Measurements from ENCODE around the gene EFCAB8.
"Not testable (repeated sequence)": the region's sequence is repeated elsewhere in the genome, so short reads cannot be mapped to it uniquely, and the experiment has no call there.

The EFCAB8 gene

DNA sequence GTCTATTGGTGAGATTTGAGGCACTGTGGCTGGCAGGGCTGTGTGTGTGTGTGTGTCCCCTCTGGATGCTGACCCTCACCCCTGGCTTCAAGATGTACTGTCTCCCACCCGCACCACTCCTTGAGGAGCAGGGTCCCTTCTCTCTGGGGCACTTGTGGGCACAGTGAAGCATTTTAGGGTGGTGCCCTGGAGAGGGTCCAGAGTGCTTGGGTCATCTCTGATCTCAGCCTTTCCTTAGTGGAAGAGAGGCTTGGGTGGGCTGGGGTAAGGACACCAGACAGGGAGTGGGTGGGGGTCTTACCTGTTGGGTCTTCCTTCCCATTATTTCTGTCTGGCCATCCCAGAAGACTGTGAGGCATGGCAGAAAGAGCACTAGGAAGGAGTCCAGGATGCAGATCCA is 66.1 kb downstream of the EFCAB8 start:
- Histone ChIP-seq H3K9me3 (ENCODE audit: control insufficient read depth in 2 of 2, low read length in 2 of 2) (no peaks in the 10 kb centered on the region), H3K4me1 (ENCODE audit: control insufficient read depth, insufficient read depth, low read length) (no peaks in the 10 kb centered on the region), H3K9ac (ENCODE audit: low read length in 2 of 2) (no peak overlapping the region), H3K27ac (ENCODE audit: low read length) (no peak overlapping the region), H3K27me3 (ENCODE audit: control insufficient read depth in 1 of 2, insufficient read depth in 2 of 2, low read length in 2 of 2) (no peaks in the 10 kb centered on the region), H3K4me3 (ENCODE audit: low read length in 2 of 2) (no peak overlapping the region), H3K36me3 (ENCODE audit: control insufficient read depth in 2 of 2, insufficient read depth in 2 of 2, low read length in 2 of 2) (no peaks in the 10 kb centered on the region)

DNA sequence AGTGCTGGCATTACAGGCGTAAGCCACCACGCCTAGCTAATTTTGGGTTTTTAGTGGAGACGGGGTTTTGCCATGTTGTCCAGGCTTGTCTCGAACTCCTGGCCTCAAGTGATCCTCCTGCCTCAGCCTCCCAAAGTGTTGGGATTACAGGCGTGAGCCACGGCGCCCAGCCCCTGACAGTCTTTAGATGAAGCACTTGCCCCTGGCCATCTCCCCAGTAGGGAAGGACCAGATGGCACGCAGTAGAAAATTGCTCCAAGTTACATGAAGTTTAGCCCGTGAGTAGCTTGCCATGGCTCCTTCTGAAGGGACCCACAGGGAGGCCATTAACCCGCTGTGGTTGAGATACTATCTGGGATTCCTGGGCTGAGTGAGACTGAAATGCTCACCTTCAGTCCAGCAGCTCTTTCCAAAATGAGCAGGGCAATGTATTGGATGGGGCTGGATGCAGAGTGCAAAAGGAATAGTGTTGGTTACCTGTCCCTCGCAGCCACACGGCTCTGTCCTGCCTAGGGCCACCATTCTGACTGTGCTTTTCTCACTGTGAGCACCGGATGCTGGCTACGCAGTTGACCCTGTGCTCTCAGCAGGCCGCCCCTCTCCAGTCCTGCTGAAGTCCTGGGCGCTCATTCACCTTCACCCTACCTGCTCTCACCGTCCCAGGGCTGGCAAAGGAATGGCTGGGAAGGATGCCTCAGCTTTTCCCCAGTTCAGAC is 66.9 kb downstream of the EFCAB8 start:
- H3K9ac ChIP-seq (ENCODE audit: low read length in 2 of 2), result no peak overlapping the region
- no peaks in the 10 kb centered on the region for H3K4me1 ChIP-seq (ENCODE audit: control insufficient read depth, insufficient read depth, low read length)
- no peaks in the 10 kb centered on the region for H3K9me3 ChIP-seq (ENCODE audit: control insufficient read depth in 2 of 2, low read length in 2 of 2)
- no peaks in the 10 kb centered on the region for H3K36me3 ChIP-seq (ENCODE audit: control insufficient read depth in 2 of 2, insufficient read depth in 2 of 2, low read length in 2 of 2)
- H3K27me3 ChIP-seq (ENCODE audit: control insufficient read depth in 1 of 2, insufficient read depth in 2 of 2, low read length in 2 of 2), result no peaks in the 10 kb centered on the region
- no peak overlapping the region for H3K4me3 ChIP-seq (ENCODE audit: low read length in 2 of 2)
- no peak overlapping the region for H3K27ac ChIP-seq (ENCODE audit: low read length)

DNA sequence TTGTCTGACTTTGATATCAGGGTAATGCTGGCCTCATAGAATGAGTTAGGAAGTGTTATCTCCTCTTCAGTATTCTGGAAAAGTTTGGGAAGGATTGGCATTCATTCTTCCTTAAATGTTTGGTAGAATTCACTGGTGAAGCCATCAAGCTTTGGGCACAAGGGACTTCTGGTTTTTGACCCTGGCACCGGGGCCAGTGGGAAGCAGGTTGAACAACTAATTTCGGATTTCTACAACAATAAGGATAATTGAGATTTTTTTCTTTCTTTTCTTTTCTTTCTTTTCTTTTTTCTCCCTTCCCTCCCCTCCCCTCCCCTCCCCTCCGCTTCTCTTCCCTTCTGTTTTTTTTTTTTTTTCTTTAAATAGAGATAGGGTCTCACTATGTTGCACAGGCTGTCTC is 70.4 kb downstream of the EFCAB8 start:
- Histone ChIP-seq H3K27ac (ENCODE audit: low read length) (no peak overlapping the region), H3K9me3 (ENCODE audit: control insufficient read depth in 2 of 2, low read length in 2 of 2) (no peaks in the 10 kb centered on the region), H3K36me3 (ENCODE audit: control insufficient read depth in 2 of 2, insufficient read depth in 2 of 2, low read length in 2 of 2) (no peaks in the 10 kb centered on the region), H3K9ac (ENCODE audit: low read length in 2 of 2) (no peak overlapping the region), H3K27me3 (ENCODE audit: control insufficient read depth in 1 of 2, insufficient read depth in 2 of 2, low read length in 2 of 2) (no peaks in the 10 kb centered on the region), H3K4me1 (ENCODE audit: control insufficient read depth, insufficient read depth, low read length) (no peaks in the 10 kb centered on the region), H3K4me3 (ENCODE audit: low read length in 2 of 2) (no peak overlapping the region)

DNA sequence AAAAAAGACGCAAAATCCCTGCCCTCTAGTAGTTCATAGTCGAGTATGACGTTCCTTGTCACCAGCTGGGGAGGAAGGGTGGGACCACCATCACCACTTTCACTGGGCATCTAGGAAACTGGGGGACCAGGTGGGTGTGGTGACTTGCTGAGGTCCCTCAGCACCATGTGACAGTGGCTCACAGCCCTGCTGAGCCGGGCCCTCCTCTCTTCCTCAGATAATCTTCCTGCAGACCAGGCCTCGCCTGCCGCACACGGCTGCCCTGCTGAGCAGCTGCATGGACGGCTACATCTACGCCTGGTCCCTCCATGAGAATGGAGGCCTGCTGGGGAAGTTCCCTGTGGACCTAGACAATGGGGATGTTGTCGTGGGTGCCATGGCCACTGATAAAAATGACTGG is 71.5 kb downstream of the EFCAB8 start:
- H3K9me3 ChIP-seq (ENCODE audit: control insufficient read depth in 2 of 2, low read length in 2 of 2), result no peaks in the 10 kb centered on the region
- H3K27me3 ChIP-seq (ENCODE audit: control insufficient read depth in 1 of 2, insufficient read depth in 2 of 2, low read length in 2 of 2), result no peaks in the 10 kb centered on the region
- no peaks in the 10 kb centered on the region for H3K36me3 ChIP-seq (ENCODE audit: control insufficient read depth in 2 of 2, insufficient read depth in 2 of 2, low read length in 2 of 2)
- no peaks in the 10 kb centered on the region for H3K4me1 ChIP-seq (ENCODE audit: control insufficient read depth, insufficient read depth, low read length)
- no peak overlapping the region for H3K4me3 ChIP-seq (ENCODE audit: low read length in 2 of 2)
- no peak overlapping the region for H3K27ac ChIP-seq (ENCODE audit: low read length)
- H3K9ac ChIP-seq (ENCODE audit: low read length in 2 of 2), result no peak overlapping the region

DNA sequence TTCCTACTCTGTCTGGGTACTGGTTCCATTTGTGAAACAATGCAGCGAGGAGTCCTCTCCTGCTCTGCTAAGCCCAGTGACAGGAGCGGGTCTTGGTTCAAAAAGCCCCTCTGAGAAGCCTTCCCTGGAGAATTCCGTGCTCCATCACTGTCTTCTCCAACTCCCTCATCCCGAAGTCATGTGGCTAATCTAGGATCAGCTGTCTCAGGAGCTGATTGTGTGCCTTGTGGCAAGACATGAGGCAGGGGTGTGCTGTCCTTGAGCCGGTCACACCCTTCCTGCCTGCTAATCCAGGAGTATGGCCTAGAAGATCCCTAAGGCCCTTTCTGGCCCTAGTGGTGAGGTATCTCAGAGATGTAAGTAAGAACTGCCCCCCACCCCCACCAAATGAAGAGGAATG is 72.0 kb downstream of the EFCAB8 start:
- no peaks in the 10 kb centered on the region for H3K9me3 ChIP-seq (ENCODE audit: control insufficient read depth in 2 of 2, low read length in 2 of 2)
- no peak overlapping the region for H3K4me3 ChIP-seq (ENCODE audit: low read length in 2 of 2)
- H3K9ac ChIP-seq (ENCODE audit: low read length in 2 of 2), result no peak overlapping the region
- no peak overlapping the region for H3K27ac ChIP-seq (ENCODE audit: low read length)
- H3K4me1 ChIP-seq (ENCODE audit: control insufficient read depth, insufficient read depth, low read length), result no peaks in the 10 kb centered on the region
- H3K36me3 ChIP-seq (ENCODE audit: control insufficient read depth in 2 of 2, insufficient read depth in 2 of 2, low read length in 2 of 2), result no peaks in the 10 kb centered on the region
- no peaks in the 10 kb centered on the region for H3K27me3 ChIP-seq (ENCODE audit: control insufficient read depth in 1 of 2, insufficient read depth in 2 of 2, low read length in 2 of 2)

DNA sequence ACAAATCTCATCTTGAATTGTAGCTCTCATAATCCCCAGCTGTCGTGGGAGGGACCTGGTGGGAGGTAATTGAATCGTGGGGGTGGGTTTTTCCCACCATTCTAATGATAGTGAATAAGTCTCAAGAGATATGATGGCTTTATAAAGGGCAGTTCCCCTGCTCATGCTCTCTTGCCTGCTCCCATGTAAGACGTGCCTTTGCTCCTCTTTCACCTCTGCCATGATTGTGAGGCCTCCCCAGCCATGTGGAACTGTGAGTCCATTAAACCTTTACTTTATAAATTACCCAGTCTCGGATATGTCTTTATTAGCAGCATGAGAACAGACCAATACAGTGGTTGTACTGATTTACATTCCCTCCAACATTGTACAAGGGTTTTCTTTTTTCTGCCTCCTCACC is 75.9 kb downstream of the EFCAB8 start:
- no peak overlapping the region for H3K9ac ChIP-seq (ENCODE audit: low read length in 2 of 2)
- H3K36me3 ChIP-seq (ENCODE audit: control insufficient read depth in 2 of 2, insufficient read depth in 2 of 2, low read length in 2 of 2), result no peaks in the 10 kb centered on the region
- no peaks in the 10 kb centered on the region for H3K9me3 ChIP-seq (ENCODE audit: control insufficient read depth in 2 of 2, low read length in 2 of 2)
- H3K4me1 ChIP-seq (ENCODE audit: control insufficient read depth, insufficient read depth, low read length), result no peaks in the 10 kb centered on the region
- no peaks in the 10 kb centered on the region for H3K27me3 ChIP-seq (ENCODE audit: control insufficient read depth in 1 of 2, insufficient read depth in 2 of 2, low read length in 2 of 2)
- H3K4me3 ChIP-seq (ENCODE audit: low read length in 2 of 2), result no peak overlapping the region
- no peak overlapping the region for H3K27ac ChIP-seq (ENCODE audit: low read length)

DNA sequence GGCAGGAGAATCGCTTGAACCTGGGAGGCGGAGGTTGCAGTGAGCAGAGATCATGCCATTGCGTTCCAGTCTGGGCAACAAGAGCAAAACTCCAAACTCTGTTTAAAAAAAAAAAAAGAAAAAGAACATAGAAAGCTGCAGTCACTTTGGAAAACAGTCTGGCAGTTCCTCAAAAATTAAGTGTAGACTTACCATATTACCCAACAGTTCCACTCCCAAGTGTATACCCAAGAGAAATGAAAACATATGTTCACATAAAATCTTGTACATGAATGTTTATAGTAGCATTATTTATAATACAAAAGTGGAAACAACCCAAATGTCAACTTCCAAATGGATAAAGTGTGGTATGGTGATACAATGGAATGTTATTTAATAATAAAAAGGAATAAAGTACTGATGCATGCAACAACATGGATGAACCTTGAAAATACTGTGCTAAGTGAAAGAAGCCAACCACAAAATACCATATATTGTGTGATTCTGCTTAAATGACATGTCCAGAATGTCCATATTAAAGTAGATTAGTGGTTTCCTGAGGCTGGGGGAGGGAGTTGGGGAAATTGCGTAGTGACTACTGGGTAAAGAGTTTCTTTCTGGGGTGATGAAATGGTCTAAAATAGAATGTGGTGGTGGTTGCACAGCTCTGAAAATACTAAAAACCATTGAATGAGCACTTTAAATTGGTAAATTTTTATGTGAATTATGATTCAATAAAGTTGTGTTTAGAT is 82.6 kb downstream of the EFCAB8 start:
- Histone ChIP-seq H3K9ac (ENCODE audit: low read length in 2 of 2) (no peak overlapping the region), H3K9me3 (ENCODE audit: control insufficient read depth in 2 of 2, low read length in 2 of 2) (peaks cover 0 to 3% of the 10 kb centered on the region in 2 donors), H3K36me3 (ENCODE audit: control insufficient read depth in 2 of 2, insufficient read depth in 2 of 2, low read length in 2 of 2) (no peaks in the 10 kb centered on the region), H3K27me3 (ENCODE audit: control insufficient read depth in 1 of 2, insufficient read depth in 2 of 2, low read length in 2 of 2) (peaks cover 0 to 3% of the 10 kb centered on the region in 2 donors), H3K4me1 (ENCODE audit: control insufficient read depth, insufficient read depth, low read length) (no peaks in the 10 kb centered on the region), H3K4me3 (ENCODE audit: low read length in 2 of 2) (no peak overlapping the region), H3K27ac (ENCODE audit: low read length) (no peak overlapping the region)

DNA sequence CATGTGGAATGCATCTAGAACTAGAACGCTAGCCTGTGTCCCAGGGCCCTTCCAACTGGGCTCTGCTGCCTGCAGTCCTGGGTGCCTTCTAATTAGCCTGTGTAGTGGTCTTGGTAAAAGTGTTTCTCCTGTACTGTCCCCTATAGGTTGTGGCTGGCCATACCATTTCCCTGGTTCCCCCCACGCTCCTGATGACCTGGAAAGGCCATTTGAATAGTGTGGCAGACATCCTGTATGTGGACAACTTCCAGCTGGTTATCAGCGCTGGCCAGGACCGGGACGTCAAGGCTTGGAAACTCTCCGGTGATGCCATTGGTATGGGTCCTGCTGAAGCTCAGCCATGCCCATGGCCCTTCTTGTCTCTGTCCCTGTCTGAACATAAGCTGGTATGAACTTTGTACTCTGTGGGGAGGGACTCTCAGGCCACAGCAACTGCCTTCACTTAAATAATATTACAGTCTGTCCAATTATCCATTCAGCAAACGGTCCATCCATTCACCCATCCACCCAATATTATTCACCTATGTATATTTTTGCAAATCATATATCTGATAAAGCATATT is 84.8 kb downstream of the EFCAB8 start:
- H3K27ac ChIP-seq (ENCODE audit: low read length), result no peak overlapping the region
- H3K4me3 ChIP-seq (ENCODE audit: low read length in 2 of 2), result no peak overlapping the region
- H3K4me1 ChIP-seq (ENCODE audit: control insufficient read depth, insufficient read depth, low read length), result no peaks in the 10 kb centered on the region
- peaks cover 0 to 3% of the 10 kb centered on the region in 2 donors for H3K9me3 ChIP-seq (ENCODE audit: control insufficient read depth in 2 of 2, low read length in 2 of 2)
- no peak overlapping the region for H3K9ac ChIP-seq (ENCODE audit: low read length in 2 of 2)
- H3K27me3 ChIP-seq (ENCODE audit: control insufficient read depth in 1 of 2, insufficient read depth in 2 of 2, low read length in 2 of 2), result peaks cover 0 to 3% of the 10 kb centered on the region in 2 donors
- H3K36me3 ChIP-seq (ENCODE audit: control insufficient read depth in 2 of 2, insufficient read depth in 2 of 2, low read length in 2 of 2), result no peaks in the 10 kb centered on the region

DNA sequence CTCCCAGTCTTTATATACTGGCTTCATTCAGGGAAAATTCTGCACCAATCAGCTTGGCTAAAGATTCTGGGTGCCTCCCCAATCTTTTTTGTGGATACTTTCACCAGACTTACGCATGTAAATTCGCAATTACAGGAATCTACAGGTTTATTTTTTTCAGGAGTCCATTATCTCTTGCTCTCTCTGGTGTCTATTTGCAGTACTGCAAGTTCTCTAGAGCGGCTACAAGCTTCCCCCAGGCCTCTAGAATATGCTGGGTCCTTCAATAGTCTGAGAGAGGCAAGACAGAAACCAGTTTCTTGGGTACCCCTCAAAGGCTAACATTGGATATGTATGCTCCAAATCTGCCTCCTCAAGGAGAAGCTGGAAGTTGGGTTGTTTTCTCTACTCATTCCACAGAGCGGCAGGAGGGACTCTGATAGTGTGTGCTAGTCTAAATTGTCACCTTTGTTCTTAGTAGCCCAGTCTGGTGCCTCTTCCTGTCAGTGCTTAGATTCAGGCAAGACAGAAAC is 87.0 kb downstream of the EFCAB8 start:
- Histone ChIP-seq H3K9ac (ENCODE audit: low read length in 2 of 2) (no peak overlapping the region), H3K36me3 (ENCODE audit: control insufficient read depth in 2 of 2, insufficient read depth in 2 of 2, low read length in 2 of 2) (no peaks in the 10 kb centered on the region), H3K4me1 (ENCODE audit: control insufficient read depth, insufficient read depth, low read length) (no peaks in the 10 kb centered on the region), H3K27me3 (ENCODE audit: control insufficient read depth in 1 of 2, insufficient read depth in 2 of 2, low read length in 2 of 2) (peaks cover 0 to 3% of the 10 kb centered on the region in 2 donors), H3K4me3 (ENCODE audit: low read length in 2 of 2) (no peak overlapping the region), H3K27ac (ENCODE audit: low read length) (no peak overlapping the region), H3K9me3 (ENCODE audit: control insufficient read depth in 2 of 2, low read length in 2 of 2) (peaks cover 0 to 3% of the 10 kb centered on the region in 2 donors)

DNA sequence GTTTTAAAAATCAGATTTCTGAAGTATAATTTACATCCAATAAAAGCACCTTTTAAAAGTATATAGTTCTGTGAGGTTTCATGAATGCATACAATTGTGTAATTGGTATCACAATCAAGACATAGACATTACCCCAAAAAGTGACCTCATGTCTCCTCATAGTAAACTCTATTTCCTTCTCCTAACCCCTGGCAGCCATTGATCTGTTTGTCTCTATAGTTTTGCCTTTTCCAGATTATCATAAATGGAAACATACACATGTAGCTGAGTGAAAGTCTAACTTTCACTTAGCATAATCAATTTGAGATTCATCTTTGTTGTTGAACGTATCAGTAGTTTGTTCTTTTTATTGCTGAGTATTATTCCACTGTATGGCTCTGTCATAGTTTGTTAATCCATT is 87.9 kb downstream of the EFCAB8 start:
- no peak overlapping the region for H3K9ac ChIP-seq (ENCODE audit: low read length in 2 of 2)
- H3K9me3 ChIP-seq (ENCODE audit: control insufficient read depth in 2 of 2, low read length in 2 of 2), result peaks cover 0 to 3% of the 10 kb centered on the region in 2 donors
- H3K4me1 ChIP-seq (ENCODE audit: control insufficient read depth, insufficient read depth, low read length), result no peaks in the 10 kb centered on the region
- H3K27ac ChIP-seq (ENCODE audit: low read length), result no peak overlapping the region
- H3K4me3 ChIP-seq (ENCODE audit: low read length in 2 of 2), result no peak overlapping the region
- H3K27me3 ChIP-seq (ENCODE audit: control insufficient read depth in 1 of 2, insufficient read depth in 2 of 2, low read length in 2 of 2), result peaks cover 0 to 3% of the 10 kb centered on the region in 2 donors
- no peaks in the 10 kb centered on the region for H3K36me3 ChIP-seq (ENCODE audit: control insufficient read depth in 2 of 2, insufficient read depth in 2 of 2, low read length in 2 of 2)

DNA sequence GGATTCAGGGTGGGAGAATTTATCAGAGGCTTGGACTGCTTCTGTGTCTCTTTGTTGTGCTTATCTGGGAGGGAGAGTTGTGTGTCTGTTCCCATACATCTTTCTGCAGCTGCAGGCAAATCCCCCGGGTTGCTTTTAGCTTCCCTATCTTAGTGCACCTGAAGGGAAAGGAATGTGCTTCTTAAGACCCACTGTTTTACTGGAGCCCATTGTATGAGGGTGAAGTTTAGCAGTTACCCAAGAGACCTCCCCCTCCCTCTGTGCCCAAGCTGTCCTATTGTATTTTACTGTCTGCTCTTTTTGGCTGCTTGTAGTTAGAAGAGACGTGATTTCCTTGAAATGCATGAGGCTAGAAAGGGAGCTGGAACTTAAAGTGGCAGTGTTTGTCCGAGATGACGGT is 91.8 kb downstream of the EFCAB8 start:
- H3K36me3 ChIP-seq (ENCODE audit: control insufficient read depth in 2 of 2, insufficient read depth in 2 of 2, low read length in 2 of 2); H3K4me3 ChIP-seq (ENCODE audit: low read length in 2 of 2); H3K9me3 ChIP-seq (ENCODE audit: control insufficient read depth in 2 of 2, low read length in 2 of 2): not testable (repeated sequence)

More for the DNA sequence above, 91.8 kb downstream of the EFCAB8 start:
- not testable (repeated sequence) for H3K4me1 ChIP-seq (ENCODE audit: control insufficient read depth, insufficient read depth, low read length); H3K9ac ChIP-seq (ENCODE audit: low read length in 2 of 2); H3K27me3 ChIP-seq (ENCODE audit: control insufficient read depth in 1 of 2, insufficient read depth in 2 of 2, low read length in 2 of 2); H3K27ac ChIP-seq (ENCODE audit: low read length)
